ENCODE results near the gene FBXO42. TPM values are rescaled to one million over a fixed set of nuclear protein-coding genes. Genes with fewer than 3 reads are reported as not detected.

The FBXO42 gene
- polyA plus RNA-seq, 2 donors = 11.6 to 12.4 TPM

Other genes with a start within 250 kb of the FBXO42 start
- gene EPHA2, start 196.4 kb downstream of the FBXO42 start, polyA plus RNA-seq = 100 to 1,000 TPM; 111 to 133 TPM
- gene ARHGEF19, start 139.8 kb downstream of the FBXO42 start, polyA plus RNA-seq = 10 to 100 TPM; 20.1 to 31.1 TPM
- 1 to 10 TPM; 3.2 to 4.1 TPM for gene CPLANE2, start 115.3 kb downstream of the FBXO42 start, polyA plus RNA-seq
- gene SZRD1, start 14.8 kb upstream of the FBXO42 start, polyA plus RNA-seq = 10 to 100 TPM; 48.5 to 69.6 TPM
- gene SPATA21, start 84.9 kb upstream of the FBXO42 start, polyA plus RNA-seq = under 1 TPM; 0.08 to 0.13 TPM
- gene NECAP2, start 88.2 kb upstream of the FBXO42 start, polyA plus RNA-seq = 10 to 100 TPM; 26.3 to 32.5 TPM
- not detected for gene RNU1-1, start 161.8 kb upstream of the FBXO42 start, polyA plus RNA-seq